ENCODE results near the gene ALKBH2. TPM values are rescaled to one million over a fixed set of nuclear protein-coding genes. Genes with fewer than 3 reads are reported as not detected.

The ALKBH2 gene
- total RNA-seq, 3 donors from 2014 or later: 5.8 to 10.1 (median 7.5) TPM

DNA sequence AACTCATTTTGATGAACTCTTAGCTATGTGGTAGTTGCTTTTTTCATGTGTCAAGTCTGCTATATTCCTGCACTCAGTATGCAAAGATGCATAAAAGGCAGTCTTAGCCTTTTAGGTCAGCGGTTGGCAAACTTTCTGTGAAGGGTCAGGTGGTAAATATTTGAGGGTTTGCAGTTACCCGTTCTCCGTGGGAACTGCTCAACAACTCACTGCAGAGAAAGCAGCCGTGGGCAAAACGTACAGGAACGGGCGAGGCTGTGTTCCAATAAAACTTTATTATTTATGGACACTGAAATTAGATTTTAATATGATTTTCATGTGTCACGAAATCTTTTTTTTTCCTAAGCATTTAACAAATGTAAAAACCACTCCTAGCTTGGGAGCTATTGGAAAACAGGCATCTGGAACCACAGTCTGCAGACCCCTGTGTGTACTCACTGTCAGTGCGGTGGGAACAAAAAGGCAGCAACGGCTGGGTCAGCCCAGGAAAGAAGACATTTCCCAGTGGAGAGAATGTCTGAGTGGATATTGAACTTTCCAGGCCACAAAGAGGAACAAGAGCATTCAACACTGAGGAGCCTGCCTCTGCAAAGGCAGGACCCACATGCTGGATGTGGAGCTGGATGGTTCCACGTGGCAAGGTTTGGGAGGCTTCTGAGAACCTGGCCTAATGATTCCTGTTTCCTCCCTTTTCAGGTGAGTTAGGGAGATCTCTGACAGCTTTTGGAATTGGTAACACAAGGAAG lies 19.6 kb upstream of the ALKBH2 start:
- H3K4me3 ChIP-seq: no peak overlapping the region

DNA sequence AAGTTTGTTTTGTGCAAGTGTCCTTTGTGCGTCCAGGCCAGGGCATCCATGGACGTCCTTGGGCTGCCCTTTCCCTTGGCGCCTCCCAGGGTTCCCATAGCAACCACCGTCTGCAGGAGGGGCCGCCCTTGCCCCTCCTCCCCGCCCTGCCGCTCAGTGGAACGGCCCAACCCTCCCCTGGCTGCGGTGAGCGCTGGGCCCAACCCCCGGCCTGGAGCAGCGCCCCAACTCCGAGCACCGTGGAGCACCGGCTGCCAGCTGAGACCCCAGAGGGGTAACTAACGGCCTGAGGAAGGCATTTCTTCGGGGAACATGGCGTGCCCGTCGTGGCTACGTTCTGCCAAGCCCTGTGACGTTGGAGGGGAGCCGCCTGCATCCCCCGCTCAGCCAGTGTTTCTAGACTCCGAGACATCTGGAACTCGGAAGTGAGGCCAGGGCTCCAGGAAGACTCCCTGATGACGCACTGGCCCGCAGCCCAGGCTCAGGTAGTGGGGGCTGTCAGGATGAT lies 17.8 kb upstream of the ALKBH2 start:
- H3K4me3 ChIP-seq: peak overlapping the region; percentile 32
- TF ChIP-seq, protein P1, sequence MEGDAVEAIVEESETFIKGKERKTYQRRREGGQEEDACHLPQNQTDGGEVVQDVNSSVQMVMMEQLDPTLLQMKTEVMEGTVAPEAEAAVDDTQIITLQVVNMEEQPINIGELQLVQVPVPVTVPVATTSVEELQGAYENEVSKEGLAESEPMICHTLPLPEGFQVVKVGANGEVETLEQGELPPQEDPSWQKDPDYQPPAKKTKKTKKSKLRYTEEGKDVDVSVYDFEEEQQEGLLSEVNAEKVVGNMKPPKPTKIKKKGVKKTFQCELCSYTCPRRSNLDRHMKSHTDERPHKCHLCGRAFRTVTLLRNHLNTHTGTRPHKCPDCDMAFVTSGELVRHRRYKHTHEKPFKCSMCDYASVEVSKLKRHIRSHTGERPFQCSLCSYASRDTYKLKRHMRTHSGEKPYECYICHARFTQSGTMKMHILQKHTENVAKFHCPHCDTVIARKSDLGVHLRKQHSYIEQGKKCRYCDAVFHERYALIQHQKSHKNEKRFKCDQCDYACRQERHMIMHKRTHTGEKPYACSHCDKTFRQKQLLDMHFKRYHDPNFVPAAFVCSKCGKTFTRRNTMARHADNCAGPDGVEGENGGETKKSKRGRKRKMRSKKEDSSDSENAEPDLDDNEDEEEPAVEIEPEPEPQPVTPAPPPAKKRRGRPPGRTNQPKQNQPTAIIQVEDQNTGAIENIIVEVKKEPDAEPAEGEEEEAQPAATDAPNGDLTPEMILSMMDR (IDR thresholded peaks at IDR 0.05): no peak
- peak; percentile 91 for ATAC-seq
- H3K36me3 ChIP-seq (ENCODE audit: low read depth): peaks cover 5% of the 10 kb centered on the region
- intact Hi-C loops (cut with DNase I, micrococcal nuclease): no loop called here
- no peaks in the 10 kb centered on the region for H3K9me3 ChIP-seq
- peak; percentile 93 to 94 (median 94) for DNase-seq
- H3K4me1 ChIP-seq (ENCODE audit: low read depth): peaks cover 29% of the 10 kb centered on the region

More for the DNA sequence above, 19.6 kb upstream of the ALKBH2 start:
- ATAC-seq: no peak
- peaks cover 1% of the 10 kb centered on the region for H3K36me3 ChIP-seq (ENCODE audit: low read depth)
- peaks cover 35% of the 10 kb centered on the region for H3K4me1 ChIP-seq (ENCODE audit: low read depth)
- no peak for DNase-seq
- TF ChIP-seq, protein P1 (IDR thresholded peaks at IDR 0.05): no peak
- intact Hi-C loops (cut with DNase I, micrococcal nuclease): no loop called here
- H3K9me3 ChIP-seq: no peaks in the 10 kb centered on the region

- intact Hi-C loops (cut with DNase I, micrococcal nuclease): no loop called here
- Histone ChIP-seq H3K9me3 (no peaks in the 10 kb centered on the region), H3K4me3 (no peak overlapping the region), H3K4me1 (ENCODE audit: low read depth) (peaks cover 24% of the 10 kb centered on the region), H3K36me3 (ENCODE audit: low read depth) (peaks cover 5% of the 10 kb centered on the region)
- DNase-seq (no peak), ATAC-seq (no peak)
- TF ChIP-seq, protein P1 (IDR thresholded peaks at IDR 0.05): no peak
These were observed 16.6 kb upstream of the ALKBH2 start for GRCh38 chr12:109109746-109110350.

GRCh38 chr12:109105176-109105575 lies 11.9 kb upstream of the ALKBH2 start:
- H3K36me3 ChIP-seq (ENCODE audit: low read depth): peaks cover 5% of the 10 kb centered on the region
- H3K9me3 ChIP-seq: no peaks in the 10 kb centered on the region
- H3K4me1 ChIP-seq (ENCODE audit: low read depth): peaks cover 3% of the 10 kb centered on the region
- peak; percentile 60 for ATAC-seq
- intact Hi-C loops (cut with DNase I, micrococcal nuclease): no loop called here
- no peak overlapping the region for H3K4me3 ChIP-seq
- no peak for DNase-seq
- TF ChIP-seq, protein P1 (IDR thresholded peaks at IDR 0.05): no peak

GRCh38 chr12:109102491-109102890 lies 9.2 kb upstream of the ALKBH2 start:
- TF ChIP-seq, protein P1 (IDR thresholded peaks at IDR 0.05): no peak
- intact Hi-C loops (cut with DNase I, micrococcal nuclease): no loop called here
- peaks cover 15% of the 10 kb centered on the region for H3K4me1 ChIP-seq (ENCODE audit: low read depth)
- H3K4me3 ChIP-seq: no peak overlapping the region
- H3K36me3 ChIP-seq (ENCODE audit: low read depth): peaks cover 3% of the 10 kb centered on the region
- no peaks in the 10 kb centered on the region for H3K9me3 ChIP-seq
- ATAC-seq (no peak), DNase-seq (no peak)
